Measurements from ENCODE around the gene TBC1D22A. TPM values are rescaled to one million over a fixed set of nuclear protein-coding genes. Genes with fewer than 3 reads are reported as not detected.

TBC1D22A gene
- total RNA-seq, 2 donors from 2014 or later: 21.5 to 23.1 TPM

DNA sequence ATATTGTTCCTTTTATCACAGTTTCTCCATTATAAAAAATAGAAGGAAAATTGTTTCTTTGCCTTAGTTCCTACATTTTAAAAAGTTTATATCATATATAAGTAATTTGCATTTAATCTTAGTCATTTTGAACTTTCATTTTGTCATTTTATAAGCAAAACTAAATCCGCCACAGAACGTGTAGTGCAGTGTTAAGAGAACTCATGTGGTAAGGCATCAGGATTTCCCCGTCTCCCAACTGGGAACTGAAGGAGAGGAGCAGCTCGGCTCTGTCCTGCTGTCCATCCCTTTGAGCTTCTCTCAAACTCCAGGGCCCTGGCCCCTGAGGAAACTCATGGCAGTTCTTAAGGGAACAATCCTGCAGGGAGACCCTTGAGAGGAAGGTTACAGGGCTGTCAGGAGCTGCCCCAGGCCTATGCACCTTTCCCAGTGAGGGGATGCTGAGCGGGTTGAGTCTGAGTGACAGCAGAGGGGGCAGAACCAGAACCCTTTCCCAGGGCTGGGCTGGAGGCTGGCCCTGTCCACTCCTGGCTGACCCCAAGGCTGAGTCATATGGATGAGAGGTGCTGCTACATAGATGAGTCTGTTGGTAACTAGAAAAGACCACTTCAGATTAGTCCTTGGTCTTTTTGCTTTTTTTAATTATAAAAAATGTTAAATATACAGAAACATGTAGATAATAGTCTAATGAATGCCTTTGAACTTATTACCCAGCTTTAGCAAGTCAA lies 333.1 kb downstream of the TBC1D22A start:
- TF ChIP-seq, protein P1, sequence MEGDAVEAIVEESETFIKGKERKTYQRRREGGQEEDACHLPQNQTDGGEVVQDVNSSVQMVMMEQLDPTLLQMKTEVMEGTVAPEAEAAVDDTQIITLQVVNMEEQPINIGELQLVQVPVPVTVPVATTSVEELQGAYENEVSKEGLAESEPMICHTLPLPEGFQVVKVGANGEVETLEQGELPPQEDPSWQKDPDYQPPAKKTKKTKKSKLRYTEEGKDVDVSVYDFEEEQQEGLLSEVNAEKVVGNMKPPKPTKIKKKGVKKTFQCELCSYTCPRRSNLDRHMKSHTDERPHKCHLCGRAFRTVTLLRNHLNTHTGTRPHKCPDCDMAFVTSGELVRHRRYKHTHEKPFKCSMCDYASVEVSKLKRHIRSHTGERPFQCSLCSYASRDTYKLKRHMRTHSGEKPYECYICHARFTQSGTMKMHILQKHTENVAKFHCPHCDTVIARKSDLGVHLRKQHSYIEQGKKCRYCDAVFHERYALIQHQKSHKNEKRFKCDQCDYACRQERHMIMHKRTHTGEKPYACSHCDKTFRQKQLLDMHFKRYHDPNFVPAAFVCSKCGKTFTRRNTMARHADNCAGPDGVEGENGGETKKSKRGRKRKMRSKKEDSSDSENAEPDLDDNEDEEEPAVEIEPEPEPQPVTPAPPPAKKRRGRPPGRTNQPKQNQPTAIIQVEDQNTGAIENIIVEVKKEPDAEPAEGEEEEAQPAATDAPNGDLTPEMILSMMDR (IDR thresholded peaks at IDR 0.05): no peak
- TF ChIP-seq POLR2A (IDR thresholded peaks at IDR 0.05): no peak
- WGBS, 2 donors: 76 to 82% methylated on average over 5 of the region's 5 CpGs
- DNase-seq (no peak), ATAC-seq (no peak)
- no peaks in the 10 kb centered on the region for H3K9me3 ChIP-seq
- H3K4me3 ChIP-seq: no peak overlapping the region
- intact Hi-C loops (cut with DNase I): no loop called here
- H3K27ac ChIP-seq: no peak overlapping the region
- peaks cover 24% of the 10 kb centered on the region for H3K4me1 ChIP-seq
- no peaks in the 10 kb centered on the region for H3K36me3 ChIP-seq (replicated peaks in 1 of 2; ENCODE audit: insufficient read depth in 1 of 2, low read depth in 2 of 2)
- no peaks in the 10 kb centered on the region for H3K27me3 ChIP-seq

DNA sequence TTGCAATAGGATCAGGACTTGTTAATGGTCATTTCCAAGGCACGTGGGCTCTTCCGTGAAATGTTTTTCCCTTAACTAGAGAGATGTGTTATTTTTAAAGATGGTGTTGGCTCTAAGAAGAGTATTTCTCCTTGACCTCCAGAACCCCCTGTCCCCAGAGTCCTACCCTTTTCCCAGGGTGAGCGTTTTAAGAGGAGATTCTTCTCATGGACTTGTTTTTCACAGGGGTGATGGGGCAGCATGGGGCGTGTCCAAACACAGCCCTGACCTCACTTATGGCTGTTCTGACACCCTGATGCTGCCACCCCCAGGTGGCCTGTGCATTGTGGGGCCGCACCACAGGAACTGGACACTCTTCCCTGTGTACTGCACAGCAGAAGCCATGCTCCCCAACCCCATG lies 335.7 kb downstream of the TBC1D22A start:
- H3K27ac ChIP-seq: no peak overlapping the region

DNA sequence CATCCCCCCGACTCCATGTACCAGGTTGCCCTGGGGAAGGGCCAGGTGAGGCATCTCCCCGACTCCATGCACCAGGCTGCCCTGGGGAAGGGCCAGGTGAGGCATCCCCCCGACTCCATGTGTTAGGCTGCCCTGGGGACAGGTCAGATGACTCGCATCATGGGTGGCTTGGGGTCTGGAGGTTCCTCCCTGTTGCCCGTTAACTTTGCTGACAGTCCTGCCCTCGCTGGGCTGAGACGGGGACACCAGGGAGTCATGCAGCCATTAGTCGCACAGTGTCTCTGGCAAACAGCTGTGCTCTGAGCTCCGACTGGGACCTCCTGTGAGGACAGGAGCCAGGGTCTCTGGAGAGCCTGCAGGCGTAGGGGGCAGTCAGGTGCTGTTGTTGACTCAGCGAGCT lies 336.1 kb downstream of the TBC1D22A start:
- Histone ChIP-seq H3K27me3 (no peaks in the 10 kb centered on the region), H3K4me1 (peaks cover 26% of the 10 kb centered on the region), H3K9me3 (no peaks in the 10 kb centered on the region), H3K4me3 (no peak overlapping the region), H3K27ac (no peak overlapping the region), H3K36me3 (replicated peaks in 1 of 2; ENCODE audit: insufficient read depth in 1 of 2, low read depth in 2 of 2) (no peaks in the 10 kb centered on the region)
- TF ChIP-seq, protein P1 (IDR thresholded peaks at IDR 0.05): no peak
- no peak for TF ChIP-seq POLR2A (IDR thresholded peaks at IDR 0.05)
- no peak for ATAC-seq
- intact Hi-C loops (cut with DNase I): no loop called here
- DNase-seq: no peak
- 98 to 100% methylated on average over 5 to 11 of the region's 11 CpGs for WGBS, 2 donors

More for the DNA sequence above, 335.7 kb downstream of the TBC1D22A start:
- WGBS, 2 donors: 92 to 97% methylated on average over 5 of the region's 5 CpGs
- TF ChIP-seq, protein P1 (IDR thresholded peaks at IDR 0.05): no peak
- TF ChIP-seq POLR2A (IDR thresholded peaks at IDR 0.05): no peak
- no peak overlapping the region for H3K4me3 ChIP-seq
- no peaks in the 10 kb centered on the region for H3K36me3 ChIP-seq (replicated peaks in 1 of 2; ENCODE audit: insufficient read depth in 1 of 2, low read depth in 2 of 2)
- H3K27me3 ChIP-seq: no peaks in the 10 kb centered on the region
- peaks cover 21% of the 10 kb centered on the region for H3K4me1 ChIP-seq
- DNase-seq (no peak), ATAC-seq (no peak)
- H3K9me3 ChIP-seq: no peaks in the 10 kb centered on the region
- intact Hi-C loops (cut with DNase I): no loop called here

DNA sequence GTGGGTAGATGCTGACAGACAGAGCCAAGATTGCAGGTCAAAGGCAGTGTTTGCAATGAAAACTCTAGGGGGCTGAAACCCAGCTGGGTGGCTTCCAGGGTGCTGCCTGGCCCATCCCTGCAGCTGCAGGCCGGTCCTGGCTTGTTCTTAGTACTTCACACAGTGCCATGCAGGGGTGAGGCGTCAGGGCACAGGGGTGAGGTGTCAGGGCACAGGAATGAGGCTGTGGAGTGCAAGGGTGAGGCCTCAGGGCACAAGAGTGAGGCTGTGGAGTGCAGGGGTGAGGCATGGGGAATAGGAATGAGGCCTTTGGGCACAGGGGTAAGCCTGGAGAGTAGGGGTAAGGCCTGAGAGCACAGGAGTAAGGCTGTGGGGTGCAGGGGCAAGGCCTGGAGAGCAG lies 337.6 kb downstream of the TBC1D22A start:
- peaks cover 22% of the 10 kb centered on the region for H3K4me1 ChIP-seq
- ATAC-seq (no peak), DNase-seq (no peak)
- no peak overlapping the region for H3K27ac ChIP-seq
- H3K4me3 ChIP-seq: no peak overlapping the region
- H3K36me3 ChIP-seq (replicated peaks in 1 of 2; ENCODE audit: insufficient read depth in 1 of 2, low read depth in 2 of 2): no peaks in the 10 kb centered on the region
- WGBS, 2 donors: 94 to 95% methylated on average over 2 of the region's 2 CpGs
- H3K9me3 ChIP-seq: no peaks in the 10 kb centered on the region
- intact Hi-C loops (cut with DNase I): loop anchor here (10.0 kb wide), 1 partner anchor 55 kb away; no protein-coding TSS in a partner anchor
- H3K27me3 ChIP-seq: no peaks in the 10 kb centered on the region
- TF ChIP-seq POLR2A (IDR thresholded peaks at IDR 0.05): no peak
- TF ChIP-seq, protein P1 (IDR thresholded peaks at IDR 0.05): no peak
